OCI-LY7 (cell line): ENCODE data around the gene IDH2. TPM values are rescaled to one million over a fixed set of nuclear protein-coding genes. Genes with fewer than 3 reads are reported as not detected.

Source experiments
- BruUV-seq: library from RNA; stranded (reverse); fragments of 400-500 nt; replicated peaks from 2 replicates; lab custom pipeline; 2021; lab: Mats Ljungman, UMichigan
- CTCF ChIA-PET: fragments of 300-600 bp; sonication (Branson Sonifier 250); formaldehyde crosslinking; loops from one replicate; lab custom pipeline; 2022; ENCODE audit warnings: antibody characterized with exemption; ENCODE audit not compliant: unreplicated experiment; lab: Charles Lee
- POLR2A ChIA-PET: fragments of 300-600 bp; sonication (Branson Sonifier 250); formaldehyde crosslinking; loops from one replicate; lab custom pipeline; 2022; ENCODE audit warnings: antibody characterized with exemption; lab: Charles Lee
- DNase-seq: peaks from one replicate; pipeline ENCODE4 v3.0.0-alpha.2; 2015; ENCODE audit warnings: low spot score
- H2AFZ ChIP-seq: fragments of 200-600 bp; sonication (generic), shearing (Covaris generic); 2 replicates; pipeline ENCODE4 v1.6.1; 2014; ENCODE audit warnings: mild to moderate bottlenecking, antibody characterized with exemption, low read length, moderate library complexity
- H3K27ac ChIP-seq: fragments of 200-600 bp; sonication (generic); 2 replicates; pipeline ENCODE4 v1.5.1; 2014; ENCODE audit warnings: mixed run types, low read depth, mild to moderate bottlenecking, moderate library complexity, low read length, inconsistent platforms; ENCODE audit not compliant: poor library complexity, severe bottlenecking
- H3K36me3 ChIP-seq: fragments of 200-600 bp; sonication (generic); 2 replicates; pipeline ENCODE4 v1.6.1; 2014; ENCODE audit warnings: mild to moderate bottlenecking, antibody characterized with exemption, low read length, moderate library complexity, mixed read lengths; ENCODE audit not compliant: insufficient read depth
- H3K4me1 ChIP-seq: fragments of 200-600 bp; sonication (generic); 2 replicates; pipeline ENCODE4 v1.5.1; 2014; ENCODE audit warnings: mild to moderate bottlenecking, low read length; ENCODE audit not compliant: insufficient read depth, poor library complexity, severe bottlenecking
- H3K4me2 ChIP-seq: fragments of 200-600 bp; sonication (generic); 2 replicates; pipeline ENCODE4 v1.6.1; 2014; ENCODE audit warnings: mild to moderate bottlenecking, low read length
- H3K4me3 ChIP-seq: fragments of 200-600 bp; sonication (generic); 2 replicates; pipeline ENCODE4 v1.5.1; 2014; ENCODE audit warnings: mild to moderate bottlenecking, low read depth, low read length; ENCODE audit not compliant: poor library complexity, severe bottlenecking
- H3K79me2 ChIP-seq: fragments of 200-600 bp; sonication (generic); 2 replicates; pipeline ENCODE4 v1.6.1; 2016; ENCODE audit warnings: low read depth, mild to moderate bottlenecking, low read length, moderate library complexity, mixed read lengths; ENCODE audit not compliant: insufficient read depth
- H3K9me2 ChIP-seq: fragments of 200-600 bp; sonication (generic); 2 replicates; pipeline ENCODE4 v1.6.1; 2016; ENCODE audit warnings: mild to moderate bottlenecking, low read length, mixed read lengths; ENCODE audit not compliant: insufficient read depth
- H3K9me3 ChIP-seq: fragments of 200-600 bp; sonication (generic); 2 replicates; pipeline ENCODE4 v1.6.1; 2014; ENCODE audit warnings: mild to moderate bottlenecking, mixed run types, low read length, mixed read lengths
- H4K20me1 ChIP-seq: fragments of 200-600 bp; sonication (generic); 2 replicates; pipeline ENCODE4 v1.6.1; 2014; ENCODE audit warnings: mild to moderate bottlenecking, antibody characterized with exemption, low read length, moderate library complexity, mixed read lengths; ENCODE audit not compliant: insufficient read depth
- CTCF ChIP-seq: fragments of 200-600 bp; sonication (generic); conservative IDR thresholded peaks from 2 replicates; pipeline ENCODE4 v1.5.1; 2014; ENCODE audit warnings: mild to moderate bottlenecking, antibody characterized with exemption, low read length, moderate library complexity, mixed read lengths
- EZH2phosphoT487 ChIP-seq: fragments of 200-600 bp; sonication (generic); IDR thresholded peaks from 2 replicates; pipeline ENCODE4 v1.6.1; 2018; ENCODE audit warnings: low read depth, borderline replicate concordance, mild to moderate bottlenecking, mixed run types, antibody characterized with exemption, low read length, moderate library complexity, mixed read lengths
- intact Hi-C: fragments of 100-400 bp; cut with micrococcal nuclease; formaldehyde crosslinking; loops from one replicate; pipeline ENCODE4 v1.10.0; 2022; ENCODE audit not compliant: unreplicated experiment
- total RNA-seq, 2 experiments: library from RNA; depleted of rRNA in 1 of 2; stranded (reverse); fragments of >200 nt in 1 of 2; shearing (Covaris generic) in 1 of 2; gene quantifications; 2 replicates each; pipeline ENCODE4 v1.2.3, GENCODE V29; 2014 to 2022

The IDH2 gene
- total RNA-seq, 2 experiments from 2014 or later: 220 to 224 TPM

GRCh38 chr15:90062023-90062442 is 40.2 kb downstream of the IDH2 start:
- intact Hi-C loops: loop anchor here (1.0 kb wide), 1 partner anchor 61 kb away; the partner anchor contains the start of gene ZNF710
- DNase-seq: peak; percentile 81
- BruUV-seq: no TSS peak

GRCh38 chr15:90060797-90061196 is 41.5 kb downstream of the IDH2 start:
- BruUV-seq: no TSS peak
- H2AFZ ChIP-seq: no peak overlapping the region

More at GRCh38 chr15:90062023-90062442, 40.2 kb downstream of the IDH2 start:
- Histone ChIP-seq H3K4me1 (peaks cover 66% of the 10 kb centered on the region), H3K27ac (peak overlapping the region; percentile 83), H3K79me2 (peaks cover 5% of the 10 kb centered on the region; the same call in 1 of the 2 replicates), H3K36me3 (0 out of 2 replicates have a peak, but pooled peaks cover 4% of the 10 kb centered on the region), H3K4me2 (peak overlapping the region; percentile 76), H3K4me3 (peak overlapping the region; percentile 44), H3K9me3 (no peaks in the 10 kb centered on the region), H4K20me1 (no peaks in the 10 kb centered on the region), H3K9me2 (no peaks in the 10 kb centered on the region), H2AFZ (peak overlapping the region; percentile 37; the same call in 1 of the 2 replicates)
- ChIA-PET POLR2A (interaction anchor here (0.6 to 1.3 kb wide), 6 partner anchors 14 to 62 kb away, joined by 3 to 4 read pairs (median 4); no protein-coding TSS in a partner anchor), CTCF (interaction anchor here (0.6 to 0.9 kb wide), 3 partner anchors 37 to 68 kb away, joined by 3 to 7 read pairs (median 5); no protein-coding TSS in a partner anchor)
- TF ChIP-seq EZH2phosphoT487 (no peak), CTCF (no peak)

More at GRCh38 chr15:90060797-90061196, 41.5 kb downstream of the IDH2 start:
- Histone ChIP-seq H4K20me1 (no peaks in the 10 kb centered on the region), H3K79me2 (peaks cover 5% of the 10 kb centered on the region; the same call in 1 of the 2 replicates), H3K27ac (peak overlapping the region; percentile 83), H3K9me3 (no peaks in the 10 kb centered on the region), H3K36me3 (0 out of 2 replicates have a peak, but pooled peaks cover 4% of the 10 kb centered on the region), H3K9me2 (no peaks in the 10 kb centered on the region), H3K4me2 (peak overlapping the region; percentile 76), H3K4me1 (peaks cover 66% of the 10 kb centered on the region), H3K4me3 (no peak overlapping the region)
- intact Hi-C loops: no loop called here
- POLR2A ChIA-PET: interaction anchor here (0.9 to 1.4 kb wide), 3 partner anchors 24 to 38 kb away, joined by 3 to 4 read pairs (median 3); no protein-coding TSS in a partner anchor
- no peak for DNase-seq
- TF ChIP-seq CTCF: no peak
- no peak for TF ChIP-seq EZH2phosphoT487
- CTCF ChIA-PET: interaction anchor here (0.5 to 1.0 kb wide), 2 partner anchors 16 to 92 kb away, joined by 3 to 4 read pairs; no protein-coding TSS in a partner anchor
